Ovary (tissue), 9 donors: ENCODE measurements around the gene CORO1C. TPM values are rescaled to one million over a fixed set of nuclear protein-coding genes. Genes with fewer than 3 reads are reported as not detected.

Source experiments
- DNase-seq, 5 donors: peaks; one replicate each; pipeline ENCODE4 v3.0.0-alpha.2; 2019 to 2020
- H3K27ac ChIP-seq, 2 donors: fragments of 200-600 bp; one replicate each; pipeline versions ENCODE4 v1.5.1 to v1.8.0; 2019 to 2022
- H3K27me3 ChIP-seq: fragments of 200-600 bp; one replicate; pipeline ENCODE4 v1.8.0; 2022
- H3K36me3 ChIP-seq: fragments of 200-600 bp; sonication (generic); one replicate; pipeline ENCODE4 v1.5.1; 2019
- H3K4me1 ChIP-seq: one replicate; pipeline ENCODE4 v1.8.1; 2013; ENCODE audit warnings: mild to moderate bottlenecking, moderate library complexity; ENCODE audit not compliant: insufficient read depth
- H3K4me3 ChIP-seq: fragments of 200-600 bp; sonication (generic); one replicate; pipeline ENCODE4 v1.5.1; 2017
- H3K9me3 ChIP-seq, 2 donors: fragments of 200-600 bp in 1 of 2; sonication (generic) in 1 of 2; one replicate each; pipeline versions ENCODE4 v1.5.1 to v1.8.1; 2013 to 2019; ENCODE audit warnings: mild to moderate bottlenecking in 1 of 2, moderate library complexity in 1 of 2
- CTCF ChIP-seq, 3 donors: fragments of 450-650 bp in 2 of 3; fragments of 200-600 bp in 1 of 3; IDR thresholded peaks; one replicate each; pipeline versions ENCODE4 v1.5.1 to v1.8.0; 2016 to 2022; ENCODE audit warnings: antibody characterized with exemption in 3 of 3, mild to moderate bottlenecking in 1 of 3
- EP300 ChIP-seq: sonication (generic); formaldehyde crosslinking; IDR thresholded peaks from one replicate; pipeline ENCODE4 v1.6.1; 2017; ENCODE audit warnings: antibody characterized with exemption
- POLR2A ChIP-seq: fragments of 450-650 bp; IDR thresholded peaks from one replicate; pipeline ENCODE4 v1.6.1; 2017; ENCODE audit warnings: antibody characterized with exemption, mild to moderate bottlenecking, moderate library complexity
- WGBS, 3 donors: extraction: QIAGEN DNeasy Blood & Tissue Kit in 1 of 3; methylation state at CpG; one replicate each; pipeline versions ENCODE4 v1.1.5 to v1.1.7; 2013 to 2017; 5-methylcytosine and 5-hydroxymethylcytosine counted together
- intact Hi-C, 4 donors: fragments of 100-400 bp; cut with DNase I; formaldehyde crosslinking; loops; one replicate each; pipeline versions ENCODE4 v1.11.0 to v1.15.1; 2022 to 2023
- polyA plus RNA-seq, 2 donors: library from polyadenylated mRNA; stranded (reverse); fragments of 200-250 nt in 1 of 2; fragments of 350-450 nt in 1 of 2; fragmentation: Illumina TruSeq in 1 of 2; extraction: RNeasy Lipid Tissue Mini Kit (QIAGEN cat#74804) in 1 of 2; gene quantifications; one replicate each; pipeline ENCODE4 v1.2.3, GENCODE V29; 2013 to 2014
- total RNA-seq, 7 donors: library from RNA; depleted of rRNA in 2 of 7; stranded (reverse); fragments of >200 nt in 2 of 7; fragmentation: NEBNext Ultra II Directional in 3 of 7; extraction: Animal tissue kit (Norgen Biotek cat#: 25700) in 3 of 7; gene quantifications; one replicate each; pipeline versions ENCODE4 v1.1.0 to v1.2.4, GENCODE V29; 2016 to 2023
- donor health status: DM: no; HTN: no; CAD: no; lungs with moderate emphysema.
- donor health status: DM: no; HTN: no; CAD: no.
- donor health status: Bipolar disorder and iron deficiency.
- donor health status: DM: yes; HTN: yes; CAD: no.
- donor health status: DM: no; HTN: no; CAD: no.
- donor health status: DM: yes; HTN: yes; CAD: no.

Gene CORO1C
- total and polyA plus RNA-seq, 9 donors: 35.1 to 143 (median 113) TPM

GRCh38 chr12:108675792-108676191 is 55.5 kb downstream of the CORO1C start:
- TF ChIP-seq EP300: no peak
- no peak for TF ChIP-seq CTCF (IDR thresholded peaks at IDR 0.05)
- TF ChIP-seq POLR2A: no peak
- Histone ChIP-seq H3K4me3 (no peak overlapping the region), H3K4me1 (no peaks in the 10 kb centered on the region), H3K27me3 (no peaks in the 10 kb centered on the region), H3K9me3 (no peaks in the 10 kb centered on the region), H3K27ac (no peak overlapping the region), H3K36me3 (no peaks in the 10 kb centered on the region)
- intact Hi-C loops: no loop called here
- WGBS, 3 donors: 87 to 89% (median 88%) methylated on average over 4 of the region's 4 CpGs
- DNase-seq: no peak

- intact Hi-C loops: no loop called here
- H3K4me3 ChIP-seq: no peak overlapping the region
- H3K27me3 ChIP-seq: no peaks in the 10 kb centered on the region
- no peak for TF ChIP-seq EP300
- TF ChIP-seq CTCF (IDR thresholded peaks at IDR 0.05): no peak
- TF ChIP-seq POLR2A: no peak
- no peaks in the 10 kb centered on the region for H3K9me3 ChIP-seq
- no peaks in the 10 kb centered on the region for H3K36me3 ChIP-seq
- WGBS, 3 donors: 82 to 90% (median 89%) methylated on average over 3 of the region's 3 CpGs
- DNase-seq: no peak
- H3K4me1 ChIP-seq: peaks cover 2% of the 10 kb centered on the region
- no peak overlapping the region for H3K27ac ChIP-seq
Observed at GRCh38 chr12:108672054-108672453, 59.3 kb downstream of the CORO1C start.

- H3K36me3 ChIP-seq: no peaks in the 10 kb centered on the region
- intact Hi-C loops: no loop called here
- no peak for DNase-seq
- H3K27me3 ChIP-seq: no peaks in the 10 kb centered on the region
- H3K9me3 ChIP-seq: no peaks in the 10 kb centered on the region
- H3K4me1 ChIP-seq: peaks cover 5% of the 10 kb centered on the region
- WGBS, 3 donors: 82 to 90% (median 84%) methylated on average over 3 of the region's 3 CpGs
- H3K27ac ChIP-seq: no peak overlapping the region
- TF ChIP-seq EP300 (no peak), CTCF (IDR thresholded peaks at IDR 0.05) (no peak), POLR2A (no peak)
- no peak overlapping the region for H3K4me3 ChIP-seq
Observed at GRCh38 chr12:108671110-108671509, 60.2 kb downstream of the CORO1C start.

- H3K4me1 ChIP-seq: peaks cover 5% of the 10 kb centered on the region
- no peak overlapping the region for H3K27ac ChIP-seq
Observed at GRCh38 chr12:108670066-108670631, 61.2 kb downstream of the CORO1C start.

More at GRCh38 chr12:108670066-108670631, 61.2 kb downstream of the CORO1C start:
- Histone ChIP-seq H3K27me3 (no peaks in the 10 kb centered on the region), H3K9me3 (no peaks in the 10 kb centered on the region), H3K4me3 (no peak overlapping the region), H3K36me3 (no peaks in the 10 kb centered on the region)
- 91 to 92% (median 91%) methylated on average over 7 of the region's 7 CpGs for WGBS, 3 donors
- DNase-seq: no peak
- TF ChIP-seq CTCF (IDR thresholded peaks at IDR 0.05) (no peak), EP300 (no peak), POLR2A (no peak)
- intact Hi-C loops: no loop called here
